MM.1S (cell line): ENCODE results near the gene CCDC167.
A peak's percentile ranks its signal among the peaks of the same experiment; 100 is the strongest.

ENCODE experiments used
- DNase-seq: peaks from one replicate; pipeline ENCODE4 v3.0.0-alpha.2; 2015
- H2AFZ ChIP-seq: fragments of 300-600 bp; sonication (generic); 2 replicates; pipeline ENCODE4 v1.6.0; 2016; ENCODE audit warnings: antibody characterized with exemption, low read length
- H3F3A ChIP-seq: fragments of 300-600 bp; sonication (generic); 2 replicates; pipeline ENCODE4 v1.6.1; 2016; ENCODE audit warnings: mild to moderate bottlenecking, antibody characterized with exemption, low read length, moderate library complexity, mixed read lengths; ENCODE audit not compliant: insufficient read depth
- H3K27ac ChIP-seq: fragments of 300-600 bp; sonication (generic); 2 replicates; pipeline ENCODE4 v1.5.1; 2016; ENCODE audit warnings: mild to moderate bottlenecking, low read length
- H3K27me3 ChIP-seq: fragments of 300-600 bp; sonication (generic); replicated peaks from 2 replicates; pipeline ENCODE4 v1.6.0; 2016; ENCODE audit warnings: low read length; ENCODE audit not compliant: insufficient read depth
- H3K36me3 ChIP-seq: fragments of 300-600 bp; sonication (generic); replicated peaks from 2 replicates; pipeline ENCODE4 v1.6.1; 2016; ENCODE audit warnings: mild to moderate bottlenecking, low read length, mixed read lengths; ENCODE audit not compliant: insufficient read depth
- H3K4me1 ChIP-seq: fragments of 300-600 bp; sonication (generic); 2 replicates; pipeline ENCODE4 v1.6.1; 2016; ENCODE audit warnings: low read length, mixed read lengths
- H3K4me2 ChIP-seq: fragments of 300-600 bp; sonication (generic); 2 replicates; pipeline ENCODE4 v1.6.0; 2016; ENCODE audit warnings: low read depth, low read length
- H3K4me3 ChIP-seq: fragments of 300-600 bp; sonication (generic); 2 replicates; pipeline ENCODE4 v1.5.1; 2016; ENCODE audit warnings: low read length, mixed read lengths
- H3K79me2 ChIP-seq: fragments of 300-600 bp; sonication (generic); 2 replicates; pipeline ENCODE4 v1.6.1; 2016; ENCODE audit warnings: mixed run types, low read length, mixed read lengths
- H3K9ac ChIP-seq: fragments of 300-600 bp; sonication (generic); 2 replicates; pipeline ENCODE4 v1.6.1; 2016; ENCODE audit warnings: low read length, mixed read lengths
- H3K9me2 ChIP-seq: fragments of 300-600 bp; sonication (generic); replicated peaks from 2 replicates; pipeline ENCODE4 v1.6.1; 2016; ENCODE audit warnings: mild to moderate bottlenecking, low read length, mixed read lengths; ENCODE audit not compliant: insufficient read depth
- H3K9me3 ChIP-seq: fragments of 300-600 bp; sonication (generic); replicated peaks from 2 replicates; pipeline ENCODE4 v1.6.1; 2016; ENCODE audit warnings: mild to moderate bottlenecking, low read length, mixed read lengths; ENCODE audit not compliant: insufficient read depth
- H4K20me1 ChIP-seq: fragments of 300-600 bp; sonication (generic); 2 replicates; pipeline ENCODE4 v1.6.1; 2016; ENCODE audit warnings: mild to moderate bottlenecking, low read length, moderate library complexity, mixed read lengths; ENCODE audit not compliant: insufficient read depth
- EZH2 ChIP-seq: fragments of 300-600 bp; sonication (generic); optimal IDR thresholded peaks from 2 replicates; pipeline ENCODE3; 2017; ENCODE audit warnings: low read depth, mild to moderate bottlenecking, antibody characterized with exemption, low read length, mixed read lengths
- EZH2phosphoT487 ChIP-seq: fragments of 300-600 bp; sonication (generic); IDR thresholded peaks from 2 replicates; pipeline ENCODE4 v1.6.1; 2018; ENCODE audit warnings: antibody characterized with exemption, low read length
- TF ChIP-seq, protein P1 (sequence below): fragments of 300-600 bp; sonication (generic); IDR thresholded peaks from 2 replicates; pipeline ENCODE4 v1.5.1; 2016; ENCODE audit warnings: antibody characterized with exemption, low read length, mixed read lengths

CCDC167 gene

GRCh38 chr6:37485291-37485702, 14.4 kb downstream of the CCDC167 start:
- H3K9ac ChIP-seq = no peak overlapping the region
- DNase-seq = no peak
- H3K79me2 ChIP-seq = no peaks in the 10 kb centered on the region
- TF ChIP-seq EZH2phosphoT487 (no peak), EZH2 (no peak)
- TF ChIP-seq, protein P1, sequence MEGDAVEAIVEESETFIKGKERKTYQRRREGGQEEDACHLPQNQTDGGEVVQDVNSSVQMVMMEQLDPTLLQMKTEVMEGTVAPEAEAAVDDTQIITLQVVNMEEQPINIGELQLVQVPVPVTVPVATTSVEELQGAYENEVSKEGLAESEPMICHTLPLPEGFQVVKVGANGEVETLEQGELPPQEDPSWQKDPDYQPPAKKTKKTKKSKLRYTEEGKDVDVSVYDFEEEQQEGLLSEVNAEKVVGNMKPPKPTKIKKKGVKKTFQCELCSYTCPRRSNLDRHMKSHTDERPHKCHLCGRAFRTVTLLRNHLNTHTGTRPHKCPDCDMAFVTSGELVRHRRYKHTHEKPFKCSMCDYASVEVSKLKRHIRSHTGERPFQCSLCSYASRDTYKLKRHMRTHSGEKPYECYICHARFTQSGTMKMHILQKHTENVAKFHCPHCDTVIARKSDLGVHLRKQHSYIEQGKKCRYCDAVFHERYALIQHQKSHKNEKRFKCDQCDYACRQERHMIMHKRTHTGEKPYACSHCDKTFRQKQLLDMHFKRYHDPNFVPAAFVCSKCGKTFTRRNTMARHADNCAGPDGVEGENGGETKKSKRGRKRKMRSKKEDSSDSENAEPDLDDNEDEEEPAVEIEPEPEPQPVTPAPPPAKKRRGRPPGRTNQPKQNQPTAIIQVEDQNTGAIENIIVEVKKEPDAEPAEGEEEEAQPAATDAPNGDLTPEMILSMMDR = no peak
- peaks cover 12% of the 10 kb centered on the region; the same call in 1 of the 2 replicates for H3K4me1 ChIP-seq
- H3K4me2 ChIP-seq = no peak overlapping the region
- no peak overlapping the region for H3K4me3 ChIP-seq
- H3K9me3 ChIP-seq = no peaks in the 10 kb centered on the region
- no peaks in the 10 kb centered on the region for H4K20me1 ChIP-seq
- H3F3A ChIP-seq = no peaks in the 10 kb centered on the region
- no peak overlapping the region for H2AFZ ChIP-seq
- no peaks in the 10 kb centered on the region for H3K9me2 ChIP-seq
- no peaks in the 10 kb centered on the region for H3K27me3 ChIP-seq
- H3K27ac ChIP-seq = no peak overlapping the region
- H3K36me3 ChIP-seq = no peaks in the 10 kb centered on the region

DNA sequence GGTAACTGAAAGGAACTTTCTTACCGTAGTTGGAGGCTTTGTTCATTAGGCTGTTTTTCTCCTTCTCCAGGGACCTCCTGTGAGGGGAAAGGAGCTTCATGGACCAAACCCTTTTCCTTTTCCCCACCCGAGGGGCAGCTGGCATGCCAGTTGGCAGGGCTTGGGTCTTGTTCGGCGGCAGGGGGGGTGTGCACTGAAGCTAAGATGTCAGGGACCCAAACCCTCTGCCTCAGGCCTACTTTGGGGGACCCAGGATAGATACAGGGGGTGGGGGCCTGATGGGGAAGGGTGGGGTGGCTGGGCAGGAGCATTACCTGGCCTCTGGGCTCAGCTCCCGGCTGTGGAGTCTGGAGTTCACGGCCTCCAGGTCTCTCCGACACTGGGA, 14.9 kb downstream of the CCDC167 start:
- Histone ChIP-seq H3K4me3 (no peak overlapping the region), H3K9me3 (no peaks in the 10 kb centered on the region), H3F3A (no peaks in the 10 kb centered on the region), H3K27ac (no peak overlapping the region), H2AFZ (no peak overlapping the region), H3K9me2 (no peaks in the 10 kb centered on the region), H3K27me3 (no peaks in the 10 kb centered on the region), H3K36me3 (no peaks in the 10 kb centered on the region), H4K20me1 (no peaks in the 10 kb centered on the region), H3K4me2 (no peak overlapping the region), H3K79me2 (no peaks in the 10 kb centered on the region), H3K9ac (no peak overlapping the region), H3K4me1 (peaks cover 12% of the 10 kb centered on the region; the same call in 1 of the 2 replicates)
- DNase-seq = no peak
- TF ChIP-seq EZH2 (no peak), EZH2phosphoT487 (no peak)
- TF ChIP-seq, protein P1 = no peak

- Histone ChIP-seq H3K4me2 (no peak overlapping the region), H3K27me3 (no peaks in the 10 kb centered on the region), H3K36me3 (0 out of 2 replicates have a peak, but pooled peaks cover 2% of the 10 kb centered on the region), H4K20me1 (no peaks in the 10 kb centered on the region), H3K9ac (no peak overlapping the region), H3K9me3 (no peaks in the 10 kb centered on the region), H3K79me2 (no peaks in the 10 kb centered on the region), H3K4me3 (no peak overlapping the region), H2AFZ (no peak overlapping the region), H3K27ac (no peak overlapping the region), H3F3A (no peaks in the 10 kb centered on the region), H3K4me1 (peaks cover 12% of the 10 kb centered on the region; the same call in 1 of the 2 replicates), H3K9me2 (no peaks in the 10 kb centered on the region)
- TF ChIP-seq, protein P1 = peak; percentile 58
- TF ChIP-seq EZH2 = no peak
- no peak for TF ChIP-seq EZH2phosphoT487
- peak; percentile 25 for DNase-seq
These were observed 15.5 kb downstream of the CCDC167 start for GRCh38 chr6:37483917-37484785.
